ENCODE data around the gene VWA3B. TPM values are rescaled to one million over a fixed set of nuclear protein-coding genes. Genes with fewer than 3 reads are reported as not detected.

The VWA3B gene
- polyA plus RNA-seq, 4 donors, result 0.16 to 1.4 (median 0.51) TPM; not detected in 1

- DNase-seq, result no peak
- H3K27ac ChIP-seq (ENCODE audit: low read depth in 1 of 3, low read length in 2 of 3), result no peak overlapping the region
- no peaks in the 10 kb centered on the region for H3K4me1 ChIP-seq (ENCODE audit: control insufficient read depth in 3 of 3, insufficient read depth in 2 of 3, low read depth in 1 of 3, low read length in 2 of 3)
- no peaks in the 10 kb centered on the region for H3K9me3 ChIP-seq (ENCODE audit: control insufficient read depth in 2 of 2, insufficient read depth in 1 of 2, low read depth in 1 of 2, low read length in 1 of 2)
- no peaks in the 10 kb centered on the region for H3K36me3 ChIP-seq (ENCODE audit: control insufficient read depth in 3 of 3, insufficient read depth in 2 of 3, low read depth in 1 of 3, low read length in 3 of 3)
- H3K4me3 ChIP-seq (ENCODE audit: low read depth in 1 of 3, low read length in 3 of 3), result no peak overlapping the region
- peaks cover 0 to 4% (median 2%) of the 10 kb centered on the region in 3 donors for H3K27me3 ChIP-seq (ENCODE audit: control insufficient read depth in 3 of 3, insufficient read depth in 3 of 3, low read length in 3 of 3)
- WGBS, 3 donors, result 88 to 92% (median 89%) methylated on average over 1 of the region's 1 CpG
- no peak for FAIRE-seq
Observed at GRCh38 chr2:98359986-98360385, 273.0 kb downstream of the VWA3B start.

Other genes starting within 250 kb of the VWA3B start
- 10 to 100 TPM in 3 of 4 donors, 1 to 10 TPM in 1; 6.5 to 47.7 (median 13.8) TPM for gene TMEM131, start 91.2 kb upstream of the VWA3B start, polyA plus RNA-seq

All from small intestine (tissue), 7 donors.